Jurkat, Clone E6-1 (cell line): ENCODE results near the gene ZBTB3.

Experiments used
- DNase-seq: peaks from one replicate; pipeline ENCODE4 v3.0.0-alpha.2; 2011; ENCODE audit warnings: low read depth, low spot score
- H3K4me3 ChIP-seq: 2 replicates; pipeline ENCODE4 v1.5.1; 2011; ENCODE audit warnings: mild to moderate bottlenecking, low read length, control low read depth, moderate library complexity

ZBTB3 gene

DNA sequence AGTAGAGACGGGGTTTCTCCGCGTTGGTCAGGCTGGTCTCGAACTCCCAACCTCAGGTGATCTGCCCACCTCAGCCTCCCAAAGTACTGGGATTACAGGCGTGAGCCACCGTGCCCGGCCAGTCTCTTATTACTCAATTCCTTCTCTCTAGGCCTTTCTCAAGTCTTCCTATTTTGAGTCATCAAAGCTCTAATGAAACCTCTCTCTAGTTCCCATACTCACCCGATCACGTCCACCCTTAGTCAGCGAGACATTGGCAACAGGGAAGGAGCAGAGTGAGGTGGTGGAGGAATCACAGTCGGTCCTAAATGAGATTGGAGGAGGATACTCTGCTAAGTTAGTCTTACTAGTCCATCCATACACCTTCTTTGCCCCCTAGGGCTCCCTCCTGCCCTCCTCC lies 51.7 kb downstream of the ZBTB3 start:
- DNase-seq, result no peak
- no peak overlapping the region for H3K4me3 ChIP-seq
